GM19372 (cell line): ENCODE measurements around the gene GLG1.
"Not testable (repeated sequence)": the region's sequence is repeated elsewhere in the genome, so short reads cannot be mapped to it uniquely, and the experiment has no call there.

ENCODE experiments used
- ATAC-seq: cut with Tn5 transposase; IDR thresholded peaks from one replicate; pipeline ENCODE4 v1.9.1; 2021; ENCODE audit warnings: mild to moderate bottlenecking, low read depth, moderate library complexity; ENCODE audit not compliant: unreplicated experiment

Gene GLG1

DNA sequence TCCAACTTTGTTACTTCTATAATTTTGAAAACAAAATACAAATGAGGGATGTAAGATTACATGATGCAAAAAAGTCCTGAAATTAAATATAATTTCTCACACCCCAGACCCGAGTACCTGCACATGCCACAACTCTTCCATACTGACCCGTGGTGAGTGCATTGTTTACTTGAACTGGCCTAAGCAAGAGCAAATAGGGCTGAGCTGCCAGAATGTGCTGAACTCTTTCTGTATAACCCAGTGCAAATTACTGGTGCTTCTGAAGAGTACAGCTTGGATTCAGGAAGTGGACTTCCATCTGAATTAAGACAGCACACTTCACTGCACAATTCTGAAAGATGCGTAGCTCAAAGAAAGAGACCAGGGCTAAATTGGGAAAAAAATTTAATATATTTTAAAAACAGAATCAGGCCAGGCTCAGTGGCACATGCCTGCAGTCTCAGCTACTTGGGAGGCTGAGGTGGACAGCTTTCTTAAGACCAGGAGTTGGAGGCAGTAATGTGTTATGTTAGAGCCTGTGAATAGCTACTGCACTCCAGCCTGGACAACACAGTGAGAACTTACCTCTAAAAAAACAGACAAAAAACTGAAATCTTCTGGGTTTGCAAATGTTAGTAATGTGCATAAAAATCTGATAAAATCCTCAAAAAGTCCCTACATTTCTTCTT is 63.9 kb downstream of the GLG1 start:
- ATAC-seq: not testable (repeated sequence)

DNA sequence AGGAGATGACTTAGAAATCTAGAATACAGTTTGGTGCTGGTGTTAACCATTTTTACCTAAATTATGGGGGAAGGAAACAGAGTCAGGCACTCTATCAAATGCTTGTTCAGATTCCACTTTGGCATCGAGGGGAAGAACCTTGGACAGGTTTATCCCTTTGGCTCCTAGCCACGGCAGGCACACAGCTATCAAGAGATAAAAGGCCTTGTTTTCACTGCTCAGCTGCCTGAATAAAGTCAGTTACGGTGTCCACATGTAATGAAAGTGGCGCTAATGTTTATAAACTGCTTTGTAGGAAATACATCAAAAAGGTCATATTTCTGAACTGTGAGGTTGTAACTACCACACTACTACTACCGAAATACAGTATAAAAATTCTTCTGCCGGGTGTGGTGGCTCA is 66.3 kb downstream of the GLG1 start:
- ATAC-seq: not testable (repeated sequence)

DNA sequence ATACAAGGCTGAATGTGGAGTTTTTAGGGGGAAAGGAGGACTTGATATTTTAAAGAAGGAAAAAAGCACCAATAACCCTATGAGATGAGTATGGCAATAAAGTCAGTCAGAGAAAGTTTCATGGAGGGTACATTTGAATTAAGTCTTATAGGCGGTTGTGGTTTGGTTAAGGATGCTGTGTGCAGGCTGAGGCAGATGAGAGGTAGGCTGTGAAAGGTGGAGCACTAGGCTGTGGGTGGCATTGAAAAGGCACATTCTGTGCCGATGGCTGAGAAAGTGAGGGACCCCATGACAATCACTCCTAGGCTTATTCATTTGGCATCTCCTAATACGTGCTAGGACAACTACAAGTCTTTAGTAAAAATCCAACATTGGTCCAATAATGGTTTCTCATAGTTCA is 68.1 kb downstream of the GLG1 start:
- ATAC-seq: not testable (repeated sequence)

DNA sequence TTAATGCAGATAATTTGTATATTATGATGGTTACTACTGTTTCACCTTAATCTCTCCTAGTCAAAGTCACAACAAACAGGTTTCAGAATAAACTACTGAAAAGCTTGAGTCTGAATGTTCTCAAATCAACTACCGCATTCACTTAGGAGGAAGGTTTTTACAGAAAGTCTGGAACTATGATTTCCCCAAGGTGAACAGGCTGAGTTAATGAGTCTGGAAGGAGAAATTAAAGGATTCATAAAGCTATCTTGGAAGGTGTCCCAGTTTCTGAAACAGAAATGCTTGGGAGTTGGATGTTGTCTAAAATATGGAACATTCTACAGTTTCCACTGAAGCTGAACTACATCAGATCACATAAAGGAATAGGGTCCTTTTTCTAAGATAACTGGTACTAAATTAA is 69.2 kb downstream of the GLG1 start:
- ATAC-seq: not testable (repeated sequence)

DNA sequence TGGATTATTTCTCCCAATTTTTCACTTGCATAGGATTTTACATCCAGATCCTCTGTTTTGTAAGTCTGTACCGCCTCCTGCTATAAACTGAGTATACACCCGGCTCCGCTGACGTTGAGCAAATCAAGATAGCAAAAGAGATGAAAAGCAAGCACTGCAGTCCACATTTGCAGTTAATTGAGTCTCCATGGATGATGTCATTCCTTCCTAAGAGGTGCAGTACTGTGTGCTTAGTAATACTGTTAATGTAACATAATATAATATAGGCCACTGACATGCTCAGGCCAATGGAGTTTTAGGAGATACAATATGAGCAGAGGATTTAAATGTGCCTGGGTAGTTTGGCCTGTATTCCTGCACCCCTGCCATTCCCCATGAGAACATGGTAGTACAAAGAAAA is 72.3 kb downstream of the GLG1 start:
- ATAC-seq: not testable (repeated sequence)

DNA sequence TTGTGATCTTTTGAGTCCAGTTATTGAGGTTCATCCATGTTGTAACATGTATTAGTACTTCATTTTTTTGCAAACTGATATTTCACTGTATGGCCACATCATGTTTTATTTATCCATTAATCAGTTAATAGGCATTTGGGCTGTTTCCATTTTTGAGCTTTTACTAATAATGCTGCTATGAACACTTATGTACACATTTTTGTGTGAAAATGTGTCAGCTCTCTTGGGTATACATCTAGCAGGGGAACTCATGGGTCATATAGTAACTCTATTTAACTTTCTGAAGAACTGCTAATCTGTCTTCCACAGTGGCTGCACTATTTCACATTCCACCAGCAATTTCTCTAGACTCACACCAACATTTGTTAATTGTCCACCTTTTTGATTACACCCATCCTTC is 82.0 kb downstream of the GLG1 start:
- ATAC-seq: no peak

DNA sequence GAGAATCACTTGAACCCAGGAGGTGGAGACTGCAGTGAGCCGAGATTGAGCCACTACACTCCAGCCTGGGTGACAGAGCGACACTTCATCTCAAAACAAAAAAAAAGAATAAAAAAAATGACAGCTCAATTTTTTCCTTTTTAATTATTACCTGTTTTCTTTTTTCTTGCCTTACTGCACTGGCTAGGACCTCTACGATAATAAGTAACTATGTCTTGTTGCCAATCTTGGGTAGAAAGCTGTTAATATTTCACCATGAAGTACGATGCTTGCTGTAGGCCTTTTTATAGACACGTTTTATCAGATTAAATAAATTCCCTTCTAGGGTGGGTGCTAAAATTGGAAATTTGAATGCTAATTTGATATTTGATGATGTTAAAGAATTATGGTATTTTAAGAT is 82.8 kb downstream of the GLG1 start:
- no peak for ATAC-seq

DNA sequence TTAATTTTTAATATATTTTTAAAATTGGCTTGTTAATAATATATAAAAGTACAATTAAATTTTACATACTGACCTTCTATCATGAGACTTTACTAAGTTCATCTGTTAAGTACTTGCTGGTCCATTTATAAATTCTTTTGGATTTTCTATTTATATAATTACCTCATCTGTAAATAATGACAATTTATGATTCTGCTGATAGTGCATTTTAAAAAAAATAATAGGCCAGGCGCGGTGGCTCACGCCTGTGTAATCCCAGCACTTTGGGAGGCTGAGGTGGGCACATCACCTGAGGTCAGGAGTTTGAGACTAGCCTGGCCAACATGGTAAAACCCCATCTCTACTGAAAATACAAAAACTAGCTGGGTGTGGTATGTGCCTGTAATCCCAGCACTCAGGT is 83.2 kb downstream of the GLG1 start:
- not testable (repeated sequence) for ATAC-seq

DNA sequence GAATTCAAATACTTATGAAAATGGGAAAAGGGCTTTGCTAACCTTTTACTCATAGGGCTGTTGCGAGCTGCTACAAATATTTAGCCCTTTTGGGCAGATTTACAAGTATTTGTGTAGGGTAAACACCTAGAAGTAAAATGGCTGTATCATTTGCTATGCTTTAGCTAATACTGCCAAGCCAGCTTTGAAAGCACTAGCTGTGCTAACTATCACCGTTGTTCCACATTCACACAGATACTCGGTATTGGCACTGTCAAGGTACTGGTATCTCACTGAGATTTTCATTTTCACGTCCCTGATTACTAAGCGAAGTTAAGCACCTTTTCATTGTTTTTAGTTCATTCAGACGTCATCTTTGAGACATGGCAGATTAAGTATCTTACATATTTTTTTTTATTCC is 84.8 kb downstream of the GLG1 start:
- ATAC-seq: no peak

DNA sequence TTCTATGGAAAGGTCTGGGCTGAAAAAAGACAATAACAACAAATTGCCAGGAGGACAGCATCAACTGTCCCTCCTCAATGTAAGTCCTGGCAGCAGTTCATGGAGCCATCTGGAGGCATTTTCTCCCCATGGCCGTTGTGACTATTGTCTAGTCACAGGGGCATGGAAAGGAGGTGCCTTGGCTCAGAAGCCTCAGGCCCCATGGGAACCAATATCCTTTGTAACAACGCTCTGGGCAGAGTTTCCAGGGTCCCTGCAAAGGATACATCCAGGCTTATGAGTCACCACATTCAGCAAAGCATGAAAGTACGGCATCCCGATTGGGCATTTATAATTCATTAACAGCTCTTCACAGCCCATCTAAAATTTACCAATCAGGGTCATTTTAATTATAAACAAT is 85.2 kb downstream of the GLG1 start:
- ATAC-seq: no peak

DNA sequence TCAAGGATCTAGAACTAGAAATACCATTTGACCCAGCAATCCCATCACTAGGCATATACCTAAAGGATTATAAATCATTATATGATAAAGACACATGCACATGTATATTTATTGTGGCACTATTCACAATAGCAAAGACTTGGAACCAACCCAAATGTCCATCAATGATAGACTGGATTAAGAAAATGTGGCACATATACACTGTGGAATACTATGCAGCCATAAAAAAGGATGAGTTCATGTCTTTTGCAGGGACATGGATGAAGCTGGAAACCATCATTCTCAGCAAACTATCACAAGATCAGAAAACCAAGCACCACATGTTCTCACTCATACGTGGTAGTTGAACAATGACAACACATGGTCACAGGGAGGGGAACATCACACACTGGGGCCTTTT is 88.0 kb downstream of the GLG1 start:
- ATAC-seq: not testable (repeated sequence)

DNA sequence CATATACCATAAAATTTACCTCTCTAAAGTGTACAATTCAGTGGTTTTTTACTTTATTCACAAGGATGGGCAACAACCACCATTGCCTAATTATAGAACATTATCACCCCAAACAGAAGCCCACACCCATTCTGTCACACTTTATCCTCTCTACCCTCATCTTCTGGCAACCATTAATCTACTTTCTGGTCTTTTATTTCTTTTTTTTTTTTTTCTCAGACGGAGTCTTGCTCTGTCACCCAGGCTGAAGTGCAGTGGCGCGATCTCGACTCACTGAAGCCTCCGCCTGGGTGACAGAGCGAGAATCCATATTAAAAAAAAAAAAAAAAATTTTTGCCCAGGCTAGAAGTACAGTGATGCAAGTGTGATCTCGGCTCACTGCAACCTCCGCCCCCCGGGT is 95.0 kb downstream of the GLG1 start:
- ATAC-seq: no peak

DNA sequence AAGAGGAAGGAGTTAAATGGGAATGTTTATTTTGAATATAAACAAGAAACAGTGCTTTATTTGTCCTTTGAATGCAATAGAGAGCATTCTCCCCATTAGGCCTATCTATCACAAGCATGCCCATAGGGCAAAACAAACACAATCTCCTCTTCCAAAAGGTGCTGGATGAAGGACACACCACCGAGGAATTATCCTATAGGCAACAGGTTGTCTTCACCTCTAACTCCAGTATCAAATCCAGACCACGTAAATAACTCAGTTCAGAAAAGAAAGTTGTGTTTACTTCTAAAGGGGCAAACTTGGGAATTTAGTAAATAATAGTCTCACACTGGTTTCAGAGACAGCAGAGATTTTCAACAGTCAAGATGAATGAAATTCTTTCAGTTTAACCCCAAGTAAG is 101.9 kb downstream of the GLG1 start:
- ATAC-seq: no peak

DNA sequence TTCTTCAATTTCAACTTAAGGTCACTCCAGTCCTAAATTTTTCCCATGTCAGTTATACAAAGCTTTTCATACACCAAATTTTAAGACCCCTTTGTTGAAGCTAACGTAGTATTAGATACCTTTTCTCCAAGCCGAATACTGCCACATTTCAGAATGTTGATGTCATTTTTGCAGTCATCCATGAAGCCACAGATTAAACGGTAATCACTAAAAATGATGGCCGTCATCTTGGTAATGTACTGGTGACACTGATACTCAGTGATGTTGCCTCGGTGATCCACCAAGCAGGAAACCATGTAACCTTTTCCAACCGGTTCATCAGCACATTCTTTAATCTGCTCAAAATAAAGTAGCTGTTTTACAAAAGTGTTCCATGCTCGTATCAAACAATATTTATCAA is 103.5 kb downstream of the GLG1 start:
- no peak for ATAC-seq

DNA sequence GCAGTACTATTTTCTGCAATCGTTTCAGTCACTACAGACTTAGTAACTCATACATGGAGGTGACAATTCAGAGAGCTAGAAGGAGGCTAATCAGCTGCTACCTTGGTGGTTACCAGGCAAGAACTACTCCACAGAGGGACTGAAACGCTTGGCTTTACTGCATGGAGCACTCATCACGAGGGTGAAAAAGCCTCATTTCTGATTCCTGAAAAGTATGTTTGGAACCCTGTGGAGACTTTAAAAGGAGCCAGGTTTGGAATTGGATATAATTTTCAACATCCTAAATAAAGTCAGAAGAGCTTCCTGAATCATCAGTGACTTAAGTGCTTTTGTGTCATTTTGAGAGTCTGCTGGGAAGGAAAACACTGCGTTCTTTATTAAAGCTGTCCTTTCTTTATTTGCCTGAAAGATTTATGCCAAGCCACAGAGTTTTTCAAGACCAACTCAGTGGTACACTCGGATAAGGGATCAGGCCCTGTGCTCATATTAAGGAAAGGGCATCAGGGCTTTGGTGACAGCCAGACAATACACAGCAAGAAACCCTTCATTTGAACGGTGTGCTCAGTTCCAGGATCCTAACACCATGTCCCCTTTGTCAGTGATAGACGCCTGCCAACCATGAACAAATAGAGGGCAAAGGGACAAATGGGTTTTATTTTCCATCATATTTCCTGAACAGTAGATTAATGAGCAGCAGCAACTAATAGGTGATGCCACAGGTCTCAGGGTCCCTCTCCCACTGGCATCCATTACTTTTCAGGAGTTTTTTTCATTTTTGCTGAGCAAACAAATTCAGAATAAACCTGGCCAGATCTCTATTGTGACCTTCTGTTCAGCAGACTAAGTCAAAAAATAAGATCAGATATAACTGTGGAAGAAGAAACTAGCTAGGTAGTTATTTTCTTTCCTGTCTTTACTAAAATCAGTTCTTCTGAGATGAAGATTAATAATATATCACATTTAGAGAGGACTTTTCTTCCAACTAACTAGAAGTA is 105.1 kb downstream of the GLG1 start:
- ATAC-seq: no peak

DNA sequence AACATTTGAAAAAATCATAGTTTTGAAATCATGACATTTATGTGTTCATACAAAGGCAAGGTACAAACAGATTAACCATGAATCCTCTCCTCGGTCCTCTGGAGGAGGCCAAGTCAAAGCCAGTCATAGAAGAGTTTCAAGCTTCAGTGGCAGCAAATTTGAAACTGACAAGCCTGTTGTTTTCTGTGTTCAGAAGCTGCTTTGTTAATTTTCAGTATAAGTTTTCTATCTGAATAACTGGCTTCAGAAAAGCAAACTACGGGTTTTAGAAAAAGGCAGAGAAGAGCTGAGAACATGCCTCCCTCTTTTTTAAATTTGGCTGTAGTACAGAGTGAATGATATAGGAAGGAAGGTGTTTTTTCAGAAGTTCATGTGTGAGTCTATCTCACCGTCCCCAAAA is 106.0 kb downstream of the GLG1 start:
- ATAC-seq: no peak

DNA sequence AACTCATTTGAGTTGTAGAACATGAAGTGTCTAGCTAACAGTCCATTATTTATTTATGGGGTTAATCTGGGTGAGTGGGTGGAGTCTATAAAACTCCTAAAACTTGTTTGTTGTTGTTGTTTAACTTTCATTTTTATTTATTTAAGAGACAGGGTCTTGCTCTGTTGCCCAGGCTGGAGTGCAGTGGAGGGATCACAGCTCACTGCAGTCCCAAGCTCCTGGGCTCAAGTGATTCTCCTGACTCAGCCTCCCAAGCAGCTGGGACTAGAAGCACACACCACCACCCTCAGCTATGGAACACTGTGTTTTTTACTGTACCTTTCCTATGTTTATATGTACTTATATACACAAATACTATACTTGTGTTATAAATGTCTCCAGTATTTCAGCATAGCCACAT is 107.8 kb downstream of the GLG1 start:
- no peak for ATAC-seq

DNA sequence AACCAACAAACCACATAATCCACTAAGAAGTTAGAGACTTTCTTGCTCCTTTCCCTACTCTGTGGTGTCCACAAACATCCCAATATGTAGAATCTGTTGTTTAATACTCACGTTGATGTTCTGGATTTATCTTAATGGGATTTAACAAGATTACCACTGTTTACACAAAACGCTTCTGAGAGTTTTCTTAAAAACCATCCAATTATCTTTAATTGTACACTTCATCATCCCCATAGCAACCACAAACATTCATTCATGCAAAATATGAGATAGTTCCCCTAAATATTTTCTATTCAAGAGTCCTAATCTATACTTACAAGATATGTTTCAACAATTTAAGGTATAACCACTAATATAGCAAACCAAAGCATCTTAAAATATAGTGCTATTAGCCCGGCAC is 109.2 kb downstream of the GLG1 start:
- no peak for ATAC-seq

DNA sequence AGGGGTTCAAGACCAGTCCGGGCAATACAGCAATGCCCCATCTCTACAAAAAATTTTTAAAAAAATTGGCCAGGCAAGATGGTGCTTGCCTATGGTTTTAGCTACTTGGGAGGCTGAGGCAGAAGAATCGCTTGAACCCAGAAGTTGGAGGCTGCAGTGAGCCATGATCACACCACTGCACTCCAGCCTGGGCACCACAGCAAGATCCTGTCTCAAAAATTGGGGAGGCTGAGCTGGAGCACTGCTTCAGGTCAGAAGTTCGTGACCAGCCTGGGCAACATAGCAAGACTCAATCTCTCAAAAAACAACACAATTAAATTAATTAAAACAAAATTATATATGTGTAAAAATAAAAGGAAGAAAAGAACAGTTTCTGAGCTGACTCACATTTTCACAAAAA is 110.9 kb downstream of the GLG1 start:
- no peak for ATAC-seq

DNA sequence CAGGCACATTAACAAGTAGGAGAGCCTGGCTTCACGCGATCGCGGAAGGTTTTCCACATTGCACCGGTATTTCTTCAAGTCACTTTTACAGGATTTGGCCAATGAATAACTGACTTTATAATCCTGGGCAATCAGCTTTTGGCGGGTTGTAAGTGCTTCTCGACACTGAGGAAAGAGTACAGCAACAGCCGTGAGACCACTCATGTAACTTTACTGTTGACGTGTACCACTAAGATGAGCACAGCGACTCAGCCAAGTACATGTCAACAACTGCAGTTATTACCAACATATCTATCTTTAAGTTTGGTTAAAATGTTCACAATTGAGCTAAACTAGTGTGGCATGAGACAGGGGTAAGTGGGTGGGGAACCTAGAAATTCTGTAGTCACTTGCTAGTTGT is 113.9 kb downstream of the GLG1 start:
- ATAC-seq: no peak

DNA sequence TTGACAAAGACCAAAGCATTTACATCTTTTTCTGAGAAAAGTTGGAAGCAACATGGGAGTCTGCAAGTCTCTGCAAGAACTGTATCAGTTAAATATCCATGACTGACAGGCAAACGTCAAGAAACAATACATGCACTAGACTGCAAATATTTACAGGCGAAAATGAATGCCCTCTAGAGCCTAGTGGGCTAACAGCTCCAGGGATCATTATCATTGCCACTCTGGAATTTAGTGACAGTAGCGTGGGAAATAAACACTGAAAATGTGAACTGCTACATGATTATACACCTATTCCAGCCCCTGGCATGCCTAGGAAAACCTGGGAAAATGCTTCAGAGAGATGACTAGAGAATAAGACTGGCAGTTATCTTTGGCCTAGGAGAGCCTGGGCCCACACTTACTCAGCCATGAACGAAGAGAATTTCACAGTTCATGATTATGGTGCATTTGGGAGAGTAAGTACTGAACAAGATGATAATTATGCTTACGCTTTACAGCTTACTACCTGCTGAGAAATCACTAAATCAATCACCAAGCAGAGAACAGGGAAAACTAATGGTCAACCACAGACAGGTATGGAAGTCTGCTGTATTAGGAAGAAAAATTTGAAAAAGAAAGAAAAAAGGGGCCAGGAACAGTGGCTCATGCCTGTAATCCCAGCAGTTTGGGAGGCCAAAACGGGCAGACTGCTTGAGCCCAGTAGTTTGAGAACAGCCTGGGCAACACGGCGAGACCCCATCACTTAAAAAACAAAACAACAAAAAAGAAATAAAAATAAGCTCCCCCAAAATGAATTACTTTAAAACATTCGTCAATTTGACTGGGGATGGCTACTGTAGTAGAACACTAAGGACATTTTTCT is 119.0 kb downstream of the GLG1 start:
- no peak for ATAC-seq
